Fibroblast of mammary gland (primary cell): ENCODE data around the gene ITGA11.
A peak's percentile ranks its signal among the peaks of the same experiment; 100 is the strongest.

Source experiments
- DNase-seq: peaks from one replicate; pipeline ENCODE4 v3.0.0-alpha.2; 2010; ENCODE audit warnings: low read depth
- H3K4me3 ChIP-seq: 2 replicates; pipeline ENCODE4 v1.5.1; 2011; ENCODE audit warnings: low read depth, mild to moderate bottlenecking, low read length, moderate library complexity; ENCODE audit not compliant: control insufficient read depth
- TF ChIP-seq, protein P1 (sequence below): conservative IDR thresholded peaks from 2 replicates; pipeline ENCODE4 v1.5.1; 2011; ENCODE audit warnings: low read depth, low read length, inconsistent platforms; ENCODE audit not compliant: control insufficient read depth, insufficient read depth

The ITGA11 gene

DNA sequence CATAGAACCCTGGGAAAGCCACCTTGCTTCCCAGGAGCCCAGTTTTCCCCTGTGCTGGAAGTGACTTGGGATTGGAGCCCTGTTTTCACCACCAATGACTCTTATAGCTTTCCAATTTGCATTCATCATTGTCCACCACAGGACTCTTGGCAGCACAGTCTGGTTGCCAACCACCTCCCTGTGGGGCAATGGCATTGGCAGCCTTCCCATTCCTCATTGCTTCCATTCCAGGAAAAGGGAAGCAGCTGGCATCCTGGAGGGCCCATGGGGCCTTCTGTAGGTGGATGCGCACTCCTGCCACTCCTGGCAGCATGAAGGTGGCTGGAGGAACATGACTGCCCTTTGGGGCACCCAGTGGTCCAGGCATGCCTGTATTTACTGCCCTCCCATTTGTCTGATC, 96.7 kb downstream of the ITGA11 start:
- no peak for DNase-seq
- TF ChIP-seq, protein P1, sequence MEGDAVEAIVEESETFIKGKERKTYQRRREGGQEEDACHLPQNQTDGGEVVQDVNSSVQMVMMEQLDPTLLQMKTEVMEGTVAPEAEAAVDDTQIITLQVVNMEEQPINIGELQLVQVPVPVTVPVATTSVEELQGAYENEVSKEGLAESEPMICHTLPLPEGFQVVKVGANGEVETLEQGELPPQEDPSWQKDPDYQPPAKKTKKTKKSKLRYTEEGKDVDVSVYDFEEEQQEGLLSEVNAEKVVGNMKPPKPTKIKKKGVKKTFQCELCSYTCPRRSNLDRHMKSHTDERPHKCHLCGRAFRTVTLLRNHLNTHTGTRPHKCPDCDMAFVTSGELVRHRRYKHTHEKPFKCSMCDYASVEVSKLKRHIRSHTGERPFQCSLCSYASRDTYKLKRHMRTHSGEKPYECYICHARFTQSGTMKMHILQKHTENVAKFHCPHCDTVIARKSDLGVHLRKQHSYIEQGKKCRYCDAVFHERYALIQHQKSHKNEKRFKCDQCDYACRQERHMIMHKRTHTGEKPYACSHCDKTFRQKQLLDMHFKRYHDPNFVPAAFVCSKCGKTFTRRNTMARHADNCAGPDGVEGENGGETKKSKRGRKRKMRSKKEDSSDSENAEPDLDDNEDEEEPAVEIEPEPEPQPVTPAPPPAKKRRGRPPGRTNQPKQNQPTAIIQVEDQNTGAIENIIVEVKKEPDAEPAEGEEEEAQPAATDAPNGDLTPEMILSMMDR: no peak
- H3K4me3 ChIP-seq: no peak overlapping the region

DNA sequence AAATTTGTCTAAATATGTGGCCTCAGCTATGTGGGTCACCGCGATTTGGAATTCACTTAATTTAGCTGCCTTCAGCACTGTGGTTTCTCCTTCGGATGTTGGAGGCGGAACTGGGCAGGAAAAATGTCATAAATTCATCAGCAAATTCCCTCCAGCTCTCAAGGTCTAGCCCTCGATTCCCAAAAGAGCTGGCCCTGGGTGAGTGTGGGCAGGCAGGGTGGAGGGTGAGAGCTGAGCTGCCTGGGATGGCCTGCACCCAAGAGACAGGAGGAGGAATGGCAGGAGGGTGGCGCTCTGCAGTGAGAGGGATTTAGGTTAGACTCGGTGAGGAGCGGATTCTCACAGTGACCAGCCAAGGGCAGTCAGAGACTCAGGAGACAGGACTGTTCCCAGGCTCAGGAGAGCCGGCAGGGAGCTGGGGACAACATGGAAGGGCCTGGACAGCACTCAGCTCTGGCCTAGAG, 97.3 kb downstream of the ITGA11 start:
- H3K4me3 ChIP-seq: no peak overlapping the region
- peak; percentile 43 for DNase-seq
- TF ChIP-seq, protein P1: no peak

DNA sequence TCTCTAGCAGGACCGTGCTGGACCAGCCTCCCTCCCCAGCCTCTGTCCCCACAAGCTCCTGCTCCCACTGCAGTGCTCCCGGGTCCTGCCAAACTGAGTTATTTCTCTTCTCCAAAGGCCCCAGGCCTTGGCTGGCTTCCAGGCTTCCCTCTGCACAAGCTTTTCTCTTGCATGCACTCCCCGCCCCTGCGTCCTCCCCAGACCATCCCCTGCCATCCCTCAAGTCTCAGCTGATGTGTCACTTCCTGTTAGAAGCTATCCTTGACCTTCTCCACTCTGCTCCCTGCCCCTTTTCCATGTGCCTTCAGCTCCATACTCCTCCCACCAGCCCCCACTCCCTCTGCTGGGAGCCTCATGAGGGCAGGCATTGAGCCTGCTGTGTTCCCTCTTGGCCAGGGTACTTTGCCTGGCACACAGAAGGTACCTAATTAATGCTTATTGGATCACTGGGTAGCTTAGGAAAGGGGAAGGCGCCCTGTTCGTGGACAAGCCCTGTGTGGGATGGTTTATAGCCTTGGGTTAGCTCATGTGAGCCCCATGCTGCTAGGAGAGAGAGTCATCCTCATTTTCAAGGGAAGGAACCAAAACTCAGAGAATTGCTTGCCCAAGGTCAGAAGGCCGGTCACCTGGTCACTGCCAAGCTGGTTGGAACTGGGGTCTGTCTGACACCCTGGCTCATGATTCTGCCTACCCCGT, 98.0 kb downstream of the ITGA11 start:
- DNase-seq: peak; percentile 38
- TF ChIP-seq, protein P1: no peak
- H3K4me3 ChIP-seq: no peak overlapping the region

DNA sequence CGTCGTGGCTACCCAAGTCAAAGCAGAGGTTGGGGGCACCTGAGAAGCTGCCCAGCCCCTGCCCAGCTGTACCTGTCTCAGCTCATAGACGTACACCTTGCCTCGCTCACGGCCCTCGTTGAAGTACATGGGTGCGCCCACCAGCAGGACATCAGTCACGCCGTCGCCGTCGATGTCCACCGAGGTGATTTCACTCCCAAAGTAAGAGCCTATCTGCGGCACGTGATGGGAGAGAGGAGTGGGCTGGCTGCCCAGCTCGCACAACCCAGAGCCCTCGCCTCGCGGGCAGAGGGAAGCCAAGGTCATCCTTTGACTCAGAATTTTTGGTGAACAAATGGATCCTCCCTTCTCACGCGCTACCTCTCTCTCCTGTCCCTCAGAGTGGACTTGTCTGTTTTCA, 99.7 kb downstream of the ITGA11 start:
- DNase-seq: no peak
- H3K4me3 ChIP-seq: no peak overlapping the region
- TF ChIP-seq, protein P1: no peak

DNA sequence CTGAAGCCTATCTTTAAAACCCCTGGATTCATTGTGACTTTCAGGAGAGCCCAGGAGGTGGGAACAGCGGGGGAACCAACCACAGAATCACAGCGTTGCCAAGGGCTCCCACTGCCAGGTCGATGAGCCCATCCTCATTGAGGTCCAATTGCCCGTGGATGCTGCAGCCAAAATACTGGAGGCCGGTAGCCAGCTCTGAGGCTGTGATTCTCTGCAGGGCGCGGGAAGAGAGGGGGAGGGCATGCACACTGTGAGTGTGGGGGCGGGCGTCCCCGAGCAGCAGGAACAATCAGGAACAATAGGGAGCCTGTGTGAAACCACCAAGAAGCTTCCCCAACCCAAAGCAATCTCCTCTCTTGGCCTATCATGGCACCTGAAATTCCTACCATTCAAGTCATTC, 101.1 kb downstream of the ITGA11 start:
- DNase-seq: no peak
- TF ChIP-seq, protein P1: no peak
- no peak overlapping the region for H3K4me3 ChIP-seq

DNA sequence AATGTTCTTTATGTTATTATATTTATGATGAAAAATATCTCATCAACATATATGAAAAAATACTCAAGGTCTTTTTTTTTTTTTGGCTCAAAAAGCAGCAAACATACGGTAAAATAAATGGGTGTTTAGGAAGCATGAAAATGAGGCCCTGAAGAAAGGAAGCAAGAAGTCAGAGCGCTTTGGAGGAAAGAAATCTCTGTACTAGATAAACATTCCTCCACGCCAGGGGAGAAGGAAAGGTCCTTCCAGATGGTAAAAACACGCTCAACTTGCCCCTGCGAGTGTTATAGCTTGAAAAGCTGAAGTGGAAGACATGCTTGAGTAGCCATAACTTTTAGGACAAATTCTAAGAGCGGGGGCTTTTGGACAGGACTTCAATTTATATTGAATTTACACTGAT, 101.5 kb downstream of the ITGA11 start:
- H3K4me3 ChIP-seq: no peak overlapping the region

More for the DNA sequence above, 101.5 kb downstream of the ITGA11 start:
- no peak for DNase-seq
- TF ChIP-seq, protein P1: no peak
